ENCODE data around the gene HYAL2.
A peak's percentile ranks its signal among the peaks of the same experiment; 100 is the strongest.

Gene HYAL2, protein sequence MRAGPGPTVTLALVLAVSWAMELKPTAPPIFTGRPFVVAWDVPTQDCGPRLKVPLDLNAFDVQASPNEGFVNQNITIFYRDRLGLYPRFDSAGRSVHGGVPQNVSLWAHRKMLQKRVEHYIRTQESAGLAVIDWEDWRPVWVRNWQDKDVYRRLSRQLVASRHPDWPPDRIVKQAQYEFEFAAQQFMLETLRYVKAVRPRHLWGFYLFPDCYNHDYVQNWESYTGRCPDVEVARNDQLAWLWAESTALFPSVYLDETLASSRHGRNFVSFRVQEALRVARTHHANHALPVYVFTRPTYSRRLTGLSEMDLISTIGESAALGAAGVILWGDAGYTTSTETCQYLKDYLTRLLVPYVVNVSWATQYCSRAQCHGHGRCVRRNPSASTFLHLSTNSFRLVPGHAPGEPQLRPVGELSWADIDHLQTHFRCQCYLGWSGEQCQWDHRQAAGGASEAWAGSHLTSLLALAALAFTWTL

DNA sequence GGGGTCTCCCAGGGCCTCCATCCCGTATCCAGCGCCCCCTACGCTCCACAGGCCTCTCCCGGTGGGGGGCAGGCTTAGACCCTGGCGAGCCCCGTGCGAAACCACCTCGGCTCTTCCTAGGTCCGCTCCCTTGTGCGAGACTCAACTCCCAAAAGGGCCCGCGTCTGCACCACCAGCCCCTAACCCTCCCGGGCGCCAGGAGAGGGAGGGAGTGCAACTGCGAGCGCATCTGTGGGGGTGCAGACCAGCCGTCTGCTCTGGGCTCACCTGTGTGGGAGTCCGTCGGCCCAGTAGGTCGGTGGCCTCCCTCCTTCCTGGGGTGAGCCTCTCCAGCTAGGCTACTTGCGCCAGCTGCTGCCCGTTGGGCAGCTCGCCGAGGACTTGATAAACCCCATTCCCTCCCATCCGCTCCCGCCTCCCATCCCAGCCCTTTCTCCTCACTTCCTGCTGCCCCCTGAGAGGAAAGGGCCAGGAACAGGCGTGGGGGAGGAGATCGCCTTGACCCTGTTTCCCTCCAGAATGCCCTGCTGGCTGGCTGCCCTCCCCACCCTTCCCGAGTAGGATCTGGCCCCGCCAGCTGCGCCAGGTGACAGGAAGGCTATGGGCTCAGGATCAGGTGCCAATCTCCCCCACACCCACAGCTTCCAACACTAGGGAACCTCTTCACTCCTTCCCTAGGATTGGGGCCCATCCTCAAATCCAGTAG, at the start of gene HYAL2:
Gene HYAL2, minus strand, starts transcription at position 360 of the 706 bp plus-strand sequence. CDS start 2,256 bp downstream, outside the sequence.
- Histone ChIP-seq H3K9me3 (ENCODE audit: insufficient read depth, low read depth, low read length) (no peaks in the 10 kb centered on the region), H3K79me2 (ENCODE audit: insufficient read depth, low read length) (peaks cover 43% of the 10 kb centered on the region), H3K9ac (ENCODE audit: low read depth, low read length, poor library complexity, severe bottlenecking) (peak within 1 kb of the TSS; percentile 77), H3K36me3 (ENCODE audit: insufficient read depth, low read length) (no peaks in the 10 kb centered on the region), H3F3A (ENCODE audit: low read depth) (no peaks in the 10 kb centered on the region), H3K9me2 (replicated peaks; ENCODE audit: low read depth, low read length) (no peaks in the 10 kb centered on the region), H3K27me3 (ENCODE audit: insufficient read depth, low read length, poor library complexity, severe bottlenecking) (no peaks in the 10 kb centered on the region), H4K20me1 (ENCODE audit: insufficient read depth, low read length, poor library complexity, severe bottlenecking) (peaks cover 19% of the 10 kb centered on the region), H3K4me1 (ENCODE audit: insufficient read depth, low read length, poor library complexity, severe bottlenecking) (peaks cover 38% of the 10 kb centered on the region), H2AFZ (ENCODE audit: low read length) (peak within 1 kb of the TSS; percentile 98), H3K4me2 (ENCODE audit: low read depth, low read length, poor library complexity, severe bottlenecking) (peak within 1 kb of the TSS; percentile 95), H3K4me3 (ENCODE audit: low read length, poor library complexity, severe bottlenecking) (peak within 1 kb of the TSS; percentile 78)
- TF ChIP-seq, protein P1, sequence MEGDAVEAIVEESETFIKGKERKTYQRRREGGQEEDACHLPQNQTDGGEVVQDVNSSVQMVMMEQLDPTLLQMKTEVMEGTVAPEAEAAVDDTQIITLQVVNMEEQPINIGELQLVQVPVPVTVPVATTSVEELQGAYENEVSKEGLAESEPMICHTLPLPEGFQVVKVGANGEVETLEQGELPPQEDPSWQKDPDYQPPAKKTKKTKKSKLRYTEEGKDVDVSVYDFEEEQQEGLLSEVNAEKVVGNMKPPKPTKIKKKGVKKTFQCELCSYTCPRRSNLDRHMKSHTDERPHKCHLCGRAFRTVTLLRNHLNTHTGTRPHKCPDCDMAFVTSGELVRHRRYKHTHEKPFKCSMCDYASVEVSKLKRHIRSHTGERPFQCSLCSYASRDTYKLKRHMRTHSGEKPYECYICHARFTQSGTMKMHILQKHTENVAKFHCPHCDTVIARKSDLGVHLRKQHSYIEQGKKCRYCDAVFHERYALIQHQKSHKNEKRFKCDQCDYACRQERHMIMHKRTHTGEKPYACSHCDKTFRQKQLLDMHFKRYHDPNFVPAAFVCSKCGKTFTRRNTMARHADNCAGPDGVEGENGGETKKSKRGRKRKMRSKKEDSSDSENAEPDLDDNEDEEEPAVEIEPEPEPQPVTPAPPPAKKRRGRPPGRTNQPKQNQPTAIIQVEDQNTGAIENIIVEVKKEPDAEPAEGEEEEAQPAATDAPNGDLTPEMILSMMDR (conservative IDR thresholded peaks at IDR 0.05; ENCODE audit: low read length): no peak
- TF ChIP-seq EZH2phosphoT487 (IDR thresholded peaks at IDR 0.05; ENCODE audit: borderline replicate concordance): no peak

DNA sequence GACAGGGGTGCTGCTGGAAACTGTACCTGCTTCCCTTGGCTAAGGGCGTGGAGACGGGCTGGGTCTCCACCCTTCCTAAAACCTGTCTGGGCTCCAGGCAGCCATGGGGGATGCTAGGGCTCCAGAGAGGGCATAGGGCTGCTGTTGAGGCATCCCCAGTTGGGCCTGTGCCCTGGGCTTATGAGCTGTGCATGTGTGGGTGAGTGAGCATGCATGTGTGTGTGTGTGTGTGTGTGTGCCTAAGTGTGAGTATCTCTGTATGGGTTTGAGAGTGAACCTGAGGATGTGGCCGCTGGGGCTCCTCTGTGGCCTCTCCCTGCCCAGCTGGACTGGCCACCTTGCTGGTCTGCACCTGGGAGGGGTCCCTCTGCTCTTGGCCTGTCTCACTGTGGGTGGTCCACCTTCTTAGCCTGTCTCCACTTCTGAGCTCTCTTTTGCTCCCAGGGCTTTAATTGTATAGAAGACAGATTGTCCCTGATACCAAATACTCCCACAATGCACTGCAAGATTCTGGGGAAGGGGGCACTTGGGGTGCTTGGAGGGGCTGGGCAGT, 48.7 kb upstream of the HYAL2 start:
- Histone ChIP-seq H3K9ac (ENCODE audit: low read depth, low read length, poor library complexity, severe bottlenecking) (no peak overlapping the region), H3K4me1 (ENCODE audit: insufficient read depth, low read length, poor library complexity, severe bottlenecking) (peaks cover 20% of the 10 kb centered on the region), H3K9me3 (ENCODE audit: insufficient read depth, low read depth, low read length) (no peaks in the 10 kb centered on the region), H3K4me3 (ENCODE audit: low read length, poor library complexity, severe bottlenecking) (no peak overlapping the region), H3K36me3 (ENCODE audit: insufficient read depth, low read length) (no peaks in the 10 kb centered on the region), H3K27me3 (ENCODE audit: insufficient read depth, low read length, poor library complexity, severe bottlenecking) (no peaks in the 10 kb centered on the region), H4K20me1 (ENCODE audit: insufficient read depth, low read length, poor library complexity, severe bottlenecking) (no peaks in the 10 kb centered on the region), H3K9me2 (replicated peaks; ENCODE audit: low read depth, low read length) (no peaks in the 10 kb centered on the region), H2AFZ (ENCODE audit: low read length) (no peak overlapping the region), H3K4me2 (ENCODE audit: low read depth, low read length, poor library complexity, severe bottlenecking) (no peak overlapping the region), H3K79me2 (ENCODE audit: insufficient read depth, low read length) (no peaks in the 10 kb centered on the region), H3F3A (ENCODE audit: low read depth) (0 out of 2 replicates have a peak, but pooled peaks cover 3% of the 10 kb centered on the region)
- TF ChIP-seq, protein P1 (conservative IDR thresholded peaks at IDR 0.05; ENCODE audit: low read length): no peak
- TF ChIP-seq EZH2phosphoT487 (IDR thresholded peaks at IDR 0.05; ENCODE audit: borderline replicate concordance): no peak

DNA sequence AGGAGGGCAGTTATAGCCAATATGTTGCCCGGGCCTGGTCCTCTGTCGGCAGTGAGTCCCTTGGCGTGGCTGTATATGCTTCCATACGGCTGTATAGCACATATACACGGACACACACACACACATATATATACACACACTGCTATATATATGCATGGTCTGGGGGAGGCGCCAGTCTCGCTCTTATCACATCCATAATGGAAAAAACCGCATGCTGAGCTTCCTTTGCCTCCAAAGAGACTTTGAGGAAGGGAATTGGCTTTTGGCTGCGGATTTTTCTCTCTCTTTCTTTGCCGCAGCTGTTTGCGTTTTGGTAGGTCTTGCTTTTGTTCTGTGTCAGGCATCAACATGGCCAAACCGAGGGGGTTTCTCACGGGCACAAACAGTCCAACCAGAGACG, 48.0 kb upstream of the HYAL2 start:
- Histone ChIP-seq H3K9me3 (ENCODE audit: insufficient read depth, low read depth, low read length) (no peaks in the 10 kb centered on the region), H3K27me3 (ENCODE audit: insufficient read depth, low read length, poor library complexity, severe bottlenecking) (no peaks in the 10 kb centered on the region), H4K20me1 (ENCODE audit: insufficient read depth, low read length, poor library complexity, severe bottlenecking) (no peaks in the 10 kb centered on the region), H3K79me2 (ENCODE audit: insufficient read depth, low read length) (no peaks in the 10 kb centered on the region), H3F3A (ENCODE audit: low read depth) (0 out of 2 replicates have a peak, but pooled peaks cover 3% of the 10 kb centered on the region), H2AFZ (ENCODE audit: low read length) (no peak overlapping the region), H3K9ac (ENCODE audit: low read depth, low read length, poor library complexity, severe bottlenecking) (no peak overlapping the region), H3K9me2 (replicated peaks; ENCODE audit: low read depth, low read length) (no peaks in the 10 kb centered on the region), H3K4me1 (ENCODE audit: insufficient read depth, low read length, poor library complexity, severe bottlenecking) (peaks cover 20% of the 10 kb centered on the region), H3K4me3 (ENCODE audit: low read length, poor library complexity, severe bottlenecking) (no peak overlapping the region), H3K4me2 (ENCODE audit: low read depth, low read length, poor library complexity, severe bottlenecking) (no peak overlapping the region), H3K36me3 (ENCODE audit: insufficient read depth, low read length) (no peaks in the 10 kb centered on the region)
- TF ChIP-seq, protein P1 (conservative IDR thresholded peaks at IDR 0.05; ENCODE audit: low read length): peak; percentile 59
- no peak for TF ChIP-seq EZH2phosphoT487 (IDR thresholded peaks at IDR 0.05; ENCODE audit: borderline replicate concordance)
